Endothelial cell of umbilical vein (primary cell): ENCODE measurements around the gene MROH8. TPM values are rescaled to one million over a fixed set of nuclear protein-coding genes. Genes with fewer than 3 reads are reported as not detected.
"Not testable (repeated sequence)": the region's sequence is repeated elsewhere in the genome, so short reads cannot be mapped to it uniquely, and the experiment has no call there.

Experiments
- BruUV-seq: library from RNA; stranded (reverse); fragments of 400-500 nt; replicated peaks from 2 replicates; lab custom pipeline; 2021; lab: Mats Ljungman, UMichigan
- CTCF ChIA-PET: fragments of 300-600, 350-600 bp; sonication (Branson Sonifier 250); formaldehyde crosslinking; loops from one replicate; lab custom pipeline; 2021; ENCODE audit warnings: antibody characterized with exemption, inconsistent platforms; lab: Charles Lee
- POLR2A ChIA-PET: fragments of 300-600, 350-600 bp; sonication (Branson Sonifier 250); formaldehyde crosslinking; loops from one replicate; lab custom pipeline; 2021; ENCODE audit warnings: antibody characterized with exemption, inconsistent platforms; lab: Charles Lee
- DNase-seq: peaks from one replicate; pipeline ENCODE4 v3.0.0-alpha.2; 2011; ENCODE audit warnings: low read depth, low spot score
- FAIRE-seq: peaks from 2 replicates; lab custom pipeline; 2011; peaks lifted over from hg19 to GRCh38; lab: Jason Lieb, UNC
- H2AFZ ChIP-seq: 2 replicates; pipeline ENCODE4 v1.6.0; 2012; ENCODE audit warnings: low read depth, low read length, control low read depth, inconsistent platforms
- H3K27ac ChIP-seq: 2 replicates; pipeline ENCODE4 v1.5.1; 2011; ENCODE audit warnings: low read depth, mild to moderate bottlenecking, control low read depth, low read length, moderate library complexity; ENCODE audit not compliant: insufficient read depth
- H3K27me3 ChIP-seq, 2 experiments: 2 replicates each; pipeline versions ENCODE4 v1.6.0 to v1.6.1; 2011; ENCODE audit warnings: low read length in 2 of 2, mixed read lengths in 1 of 2; ENCODE audit not compliant: control insufficient read depth in 2 of 2, insufficient read depth in 2 of 2
- H3K36me3 ChIP-seq, 2 experiments: 2 replicates in 1 of 2; 3 replicates in 1 of 2; pipeline ENCODE4 v1.5.1; 2011; ENCODE audit warnings: low read length in 2 of 2, mild to moderate bottlenecking in 1 of 2, moderate library complexity in 1 of 2; ENCODE audit not compliant: control insufficient read depth in 2 of 2, insufficient read depth in 2 of 2; ENCODE audit errors: extremely low read depth in 1 of 2
- H3K4me1 ChIP-seq: 3 replicates; pipeline ENCODE4 v1.5.1; 2011; ENCODE audit warnings: mild to moderate bottlenecking, low read length; ENCODE audit not compliant: control insufficient read depth, insufficient read depth; ENCODE audit errors: extremely low read depth
- H3K4me2 ChIP-seq: 2 replicates; pipeline ENCODE4 v1.6.1; 2011; ENCODE audit warnings: low read length, control low read depth, mixed read lengths; ENCODE audit not compliant: insufficient read depth
- H3K4me3 ChIP-seq, 3 experiments: fragments of 200-600 bp in 1 of 3; sonication (generic), shearing (Covaris generic) in 1 of 3; replicated peaks in 1 of 3; 2 replicates each; pipeline ENCODE4 v1.5.1; 2011 to 2016; ENCODE audit warnings: control low read depth in 3 of 3, low read length in 3 of 3, mild to moderate bottlenecking in 2 of 3, inconsistent platforms in 1 of 3, low read depth in 1 of 3, moderate library complexity in 1 of 3; ENCODE audit not compliant: insufficient read depth in 1 of 3
- H3K79me2 ChIP-seq: 2 replicates; pipeline ENCODE4 v1.6.0; 2012; ENCODE audit warnings: low read length, inconsistent platforms; ENCODE audit not compliant: control insufficient read depth, insufficient read depth
- H3K9ac ChIP-seq: replicated peaks from 2 replicates; pipeline ENCODE3; 2011; ENCODE audit warnings: low read length, control low read depth; ENCODE audit not compliant: insufficient read depth; ENCODE audit errors: extremely low read depth
- H3K9me1 ChIP-seq: replicated peaks from 3 replicates; pipeline ENCODE4 v1.6.0; 2011; ENCODE audit warnings: mild to moderate bottlenecking, low read length; ENCODE audit not compliant: control insufficient read depth, insufficient read depth; ENCODE audit errors: extremely low read depth
- H3K9me3 ChIP-seq: replicated peaks from 2 replicates; pipeline ENCODE4 v1.5.1; 2012; ENCODE audit warnings: low read length, inconsistent platforms; ENCODE audit not compliant: control insufficient read depth, insufficient read depth
- H4K20me1 ChIP-seq: replicated peaks from 2 replicates; pipeline ENCODE3; 2011; ENCODE audit warnings: mild to moderate bottlenecking, low read length; ENCODE audit not compliant: control insufficient read depth, insufficient read depth; ENCODE audit errors: extremely low read depth
- CTCF ChIP-seq, 2 donors: IDR thresholded peaks; 1 replicate in 1 of 2; 2 replicates in 1 of 2; pipeline ENCODE4 v1.5.1; 2011; ENCODE audit warnings: low read length in 2 of 2, mild to moderate bottlenecking in 2 of 2, moderate library complexity in 2 of 2, control low read depth in 1 of 2, inconsistent platforms in 1 of 2, low read depth in 1 of 2; ENCODE audit not compliant: insufficient read depth in 1 of 2; ENCODE audit errors: extremely low read depth in 1 of 2
- FOS ChIP-seq: IDR thresholded peaks from 2 replicates; pipeline ENCODE4 v1.6.1; 2011; ENCODE audit warnings: mild to moderate bottlenecking, low read length, moderate library complexity, borderline replicate concordance; ENCODE audit not compliant: insufficient read depth
- GATA2 ChIP-seq: IDR thresholded peaks from 2 replicates; pipeline ENCODE4 v1.7.0; 2011; ENCODE audit warnings: low read depth, mild to moderate bottlenecking, moderate library complexity, mixed read lengths, low read length; ENCODE audit not compliant: insufficient read length, insufficient read depth
- MYC ChIP-seq: IDR thresholded peaks from one replicate; pipeline ENCODE4 v1.6.1; 2011; ENCODE audit warnings: mild to moderate bottlenecking, low read depth, low read length
- POLR2A ChIP-seq: IDR thresholded peaks from 2 replicates; pipeline ENCODE4 v1.6.1; 2012; ENCODE audit warnings: low read depth, mild to moderate bottlenecking, control low read depth, low read length
- POLR2AphosphoS5 ChIP-seq: IDR thresholded peaks from 2 replicates; pipeline ENCODE4 v1.6.1; 2012; ENCODE audit warnings: low read depth, mild to moderate bottlenecking, control low read depth, low read length, moderate library complexity; ENCODE audit not compliant: insufficient read depth
- dilution Hi-C: fragments of 300-500 bp; cut with MboI; formaldehyde crosslinking; loops from one replicate; pipeline ENCODE4 v1.15.0; 2019; ENCODE audit warnings: low sequenced_read_pairs; ENCODE audit not compliant: extremely low pct_ligation_motif_present
- intact Hi-C: fragments of 100-400 bp; cut with micrococcal nuclease; formaldehyde crosslinking; loops from one replicate; pipeline ENCODE4 v1.10.0; 2022
- polyA plus RNA-seq, 4 experiments: library from polyadenylated mRNA; depleted of rRNA in 3 of 4; stranded (reverse) in 3 of 4; unstranded in 1 of 4; fragments of >200 nt; gene quantifications; 2 replicates each; pipeline versions ENCODE4 v1.2.1 to v1.2.3, GENCODE V29; 2011 to 2012; ENCODE audit warnings: missing spikeins in 1 of 4
- total RNA-seq: library from RNA; stranded (reverse); gene quantifications from 2 replicates; pipeline ENCODE4 v1.2.3, GENCODE V29; 2021

The MROH8 gene
- total and polyA plus RNA-seq, 2 donors (not counting 3 experiments of a cell fraction or from before 2014, with no cell fraction given): 1.3 to 1.5 TPM

- no peak for TF ChIP-seq POLR2A
- no peak for TF ChIP-seq MYC
- no peak for TF ChIP-seq CTCF (IDR thresholded peaks at IDR 0.05; ENCODE audit: extremely low read depth in 1 of 2, insufficient read depth in 1 of 2, low read depth in 1 of 2, low read length in 2 of 2)
- TF ChIP-seq FOS: no peak
- no peak for TF ChIP-seq GATA2
- no peak for TF ChIP-seq POLR2AphosphoS5
- intact Hi-C loops: no loop called here
- H3K27me3 ChIP-seq: no peaks in the 10 kb centered on the region
- H3K36me3 ChIP-seq: no peaks in the 10 kb centered on the region
- H3K9ac ChIP-seq: no peak overlapping the region
- no peaks in the 10 kb centered on the region for H4K20me1 ChIP-seq
- DNase-seq (no peak), FAIRE-seq (no peak)
- dilution Hi-C loops: no loop called here
- H3K9me1 ChIP-seq: no peaks in the 10 kb centered on the region
- no TSS peak for BruUV-seq
- POLR2A ChIA-PET: no interaction called here
- no peaks in the 10 kb centered on the region for H3K79me2 ChIP-seq
- H3K4me2 ChIP-seq: no peak overlapping the region
- no peaks in the 10 kb centered on the region for H3K9me3 ChIP-seq
- H3K4me1 ChIP-seq: no peaks in the 10 kb centered on the region
- no peak overlapping the region for H3K27ac ChIP-seq
- CTCF ChIA-PET: no interaction called here
- no peak overlapping the region for H2AFZ ChIP-seq
- no peak overlapping the region for H3K4me3 ChIP-seq
Measured at GRCh38 chr20:37151529-37151928, 27.8 kb downstream of the MROH8 start.

- dilution Hi-C loops, H3K27ac ChIP-seq, CTCF ChIA-PET, H3K4me3 ChIP-seq, intact Hi-C loops, H4K20me1 ChIP-seq, BruUV-seq, H2AFZ ChIP-seq, H3K36me3 ChIP-seq, H3K27me3 ChIP-seq, H3K9ac ChIP-seq, H3K4me1 ChIP-seq, H3K9me3 ChIP-seq, H3K79me2 ChIP-seq, DNase-seq, H3K4me2 ChIP-seq, FAIRE-seq, POLR2A ChIA-PET, H3K9me1 ChIP-seq: not testable (repeated sequence)
Measured at GRCh38 chr20:37150864-37151263, 28.5 kb downstream of the MROH8 start.
